HG02852 (cell line): ENCODE measurements around the gene BRSK1.

Experiments used
- ATAC-seq: cut with Tn5 transposase; IDR thresholded peaks from one replicate; pipeline ENCODE4 v1.9.1; 2021; ENCODE audit warnings: mild to moderate bottlenecking, moderate library complexity; ENCODE audit not compliant: unreplicated experiment

Gene BRSK1

GRCh38 chr19:55303477-55303876 lies 19.7 kb downstream of the BRSK1 start:
- ATAC-seq = no peak

GRCh38 chr19:55304279-55304978 lies 20.6 kb downstream of the BRSK1 start:
- no peak for ATAC-seq

- ATAC-seq = no peak
Observed at GRCh38 chr19:55304980-55305379, 21.2 kb downstream of the BRSK1 start.

GRCh38 chr19:55305491-55305890 lies 21.7 kb downstream of the BRSK1 start:
- no peak for ATAC-seq

- ATAC-seq = no peak
Observed at GRCh38 chr19:55305983-55306562, 22.3 kb downstream of the BRSK1 start.

- no peak for ATAC-seq
Observed at GRCh38 chr19:55306712-55307111, 22.9 kb downstream of the BRSK1 start.

GRCh38 chr19:55308281-55308680 lies 24.5 kb downstream of the BRSK1 start:
- no peak for ATAC-seq

GRCh38 chr19:55309448-55309847 lies 25.7 kb downstream of the BRSK1 start:
- no peak for ATAC-seq

- ATAC-seq = no peak
Observed at GRCh38 chr19:55310498-55310897, 26.7 kb downstream of the BRSK1 start.

GRCh38 chr19:55311397-55311796 lies 27.6 kb downstream of the BRSK1 start:
- no peak for ATAC-seq

GRCh38 chr19:55311797-55312196 lies 28.0 kb downstream of the BRSK1 start:
- no peak for ATAC-seq

GRCh38 chr19:55312621-55313512 lies 29.1 kb downstream of the BRSK1 start:
- ATAC-seq = no peak

- ATAC-seq = no peak
Observed at GRCh38 chr19:55314396-55314795, 30.6 kb downstream of the BRSK1 start.

GRCh38 chr19:55315956-55316525 lies 32.2 kb downstream of the BRSK1 start:
- no peak for ATAC-seq

GRCh38 chr19:55316646-55317045 lies 32.8 kb downstream of the BRSK1 start:
- no peak for ATAC-seq

- ATAC-seq = no peak
Observed at GRCh38 chr19:55319785-55320184, 36.0 kb downstream of the BRSK1 start.

- ATAC-seq = no peak
Observed at GRCh38 chr19:55320844-55321419, 37.1 kb downstream of the BRSK1 start.

- ATAC-seq = no peak
Observed at GRCh38 chr19:55321466-55322137, 37.8 kb downstream of the BRSK1 start.

- ATAC-seq = no peak
Observed at GRCh38 chr19:55322204-55322885, 38.5 kb downstream of the BRSK1 start.

- no peak for ATAC-seq
Observed at GRCh38 chr19:55324662-55325061, 40.9 kb downstream of the BRSK1 start.
